Mucosa of descending colon (tissue), 3 donors: ENCODE measurements around the gene ENKD1. TPM values are rescaled to one million over a fixed set of nuclear protein-coding genes. Genes with fewer than 3 reads are reported as not detected.

Experiments
- ATAC-seq: fragments of 200-7000 bp; cut with Tn5 transposase; one replicate; pipeline ENCODE4 v1.9.1; 2020; ENCODE audit warnings: mild to moderate bottlenecking, moderate library complexity
- DNase-seq, 3 donors: peaks; one replicate each; pipeline ENCODE4 v3.0.0-alpha.2; 2020
- H3K36me3 ChIP-seq: fragments of 200-600 bp; one replicate; pipeline ENCODE4 v1.8.0; 2021; ENCODE audit warnings: low read depth, mild to moderate bottlenecking
- H3K4me1 ChIP-seq: fragments of 200-600 bp; one replicate; pipeline ENCODE4 v1.8.0; 2021; ENCODE audit warnings: low read depth, mild to moderate bottlenecking
- H3K4me3 ChIP-seq: fragments of 200-600 bp; one replicate; pipeline ENCODE4 v1.8.0; 2021; ENCODE audit warnings: mild to moderate bottlenecking
- H3K9me3 ChIP-seq: fragments of 200-600 bp; one replicate; pipeline ENCODE4 v1.8.0; 2021; ENCODE audit warnings: mild to moderate bottlenecking
- intact Hi-C, 2 donors: fragments of 100-400 bp; cut with DNase I in 1 of 2; cut with micrococcal nuclease in 1 of 2; formaldehyde crosslinking; loops; one replicate each; pipeline versions ENCODE4 v1.11.0 to v1.11.1; 2022; cut with DNase I, micrococcal nuclease
- long read RNA-seq, 2 donors: library from polyadenylated mRNA; unstranded; transcript quantifications; one replicate each; pipeline ENCODE4 v2.0.0, GENCODE V29; 2019 to 2021
- total RNA-seq, 3 donors: library from RNA; stranded (reverse); fragmentation: NEBNext Ultra II Directional in 2 of 3; extraction: Animal tissue kit (Norgen Biotek cat#: 25700) in 2 of 3; gene quantifications; one replicate each; pipeline versions ENCODE4 v1.2.1 to v1.2.4, GENCODE V29; 2021 to 2023
- TF ChIP-seq, protein P1 (sequence below): fragments of 200-600 bp; IDR thresholded peaks from one replicate; pipeline ENCODE4 v1.8.0; 2022; ENCODE audit warnings: antibody characterized with exemption, mild to moderate bottlenecking
- donor health status: DM: no; HTN: no; CAD: no; lungs with moderate emphysema.
- donor health status: DM: no; HTN: no; CAD: no.
- donor health status: DM: no; HTN: yes; CAD: no.

The ENKD1 gene, protein sequence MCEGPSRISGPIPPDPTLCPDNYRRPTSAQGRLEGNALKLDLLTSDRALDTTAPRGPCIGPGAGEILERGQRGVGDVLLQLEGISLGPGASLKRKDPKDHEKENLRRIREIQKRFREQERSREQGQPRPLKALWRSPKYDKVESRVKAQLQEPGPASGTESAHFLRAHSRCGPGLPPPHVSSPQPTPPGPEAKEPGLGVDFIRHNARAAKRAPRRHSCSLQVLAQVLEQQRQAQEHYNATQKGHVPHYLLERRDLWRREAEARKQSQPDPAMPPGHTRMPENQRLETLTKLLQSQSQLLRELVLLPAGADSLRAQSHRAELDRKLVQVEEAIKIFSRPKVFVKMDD
- 10 to 100 TPM in 1 of 3 donors, 1 to 10 TPM in 2; 8.5 to 23.3 (median 9.0) TPM for total RNA-seq
- long read RNA-seq, donor 1, transcript ENKD1-201 (7 exons, 1,579 nt): major isoform, 26 of 42 reads
- long read RNA-seq, donor 1, partial matches to known transcripts: 0 of 42 reads
- long read RNA-seq, donor 1, other reads (novel, unspliced or antisense): 14 of 42 reads
- long read RNA-seq, donor 2, partial matches to known transcripts: 1 of 1 reads
- long read RNA-seq, donor 2, other reads (novel, unspliced or antisense): 0 of 1 reads

DNA sequence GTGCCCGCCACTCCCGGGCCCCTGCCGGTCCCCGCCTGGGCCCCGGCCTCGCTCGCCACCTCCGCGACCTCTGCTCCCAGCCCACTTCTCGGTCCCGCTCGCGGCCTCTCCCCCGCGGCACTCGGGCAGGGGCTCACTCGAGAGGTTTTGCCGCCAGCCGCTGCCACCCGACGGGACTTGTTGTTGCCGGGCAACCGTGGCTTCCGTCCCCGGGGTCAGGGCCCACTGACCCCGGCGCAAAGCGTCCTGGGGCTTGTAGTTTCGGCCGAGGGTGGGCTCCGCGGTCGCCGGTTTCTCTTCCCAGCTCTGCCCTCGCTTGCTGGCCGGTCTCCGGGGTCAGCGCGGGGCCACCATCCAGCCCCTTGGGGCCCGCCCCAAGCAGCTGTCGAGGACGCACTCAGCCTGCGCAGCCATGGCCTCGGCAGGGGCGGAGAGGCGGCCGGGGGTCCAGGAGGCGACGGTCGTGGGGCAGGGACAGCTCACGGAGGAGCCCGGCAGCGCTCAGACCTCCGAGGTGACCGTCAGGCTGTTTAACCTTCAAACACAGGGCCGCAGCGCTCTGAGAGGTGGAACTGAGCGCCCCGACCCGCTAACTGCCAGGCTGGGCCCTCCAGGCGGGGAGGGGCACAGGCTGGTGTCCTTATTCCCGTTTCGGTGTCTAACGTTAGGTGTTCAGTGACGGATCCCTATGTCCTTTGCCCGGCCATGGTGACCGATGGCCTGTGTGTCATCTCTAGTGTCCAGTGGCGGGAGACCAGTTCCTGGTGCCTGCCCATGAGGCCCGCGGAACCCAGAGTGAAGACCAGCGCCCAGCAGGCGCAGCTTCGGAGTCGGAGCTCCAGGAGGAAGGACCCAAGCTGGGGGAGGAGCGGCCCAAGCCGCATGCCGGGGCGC lies at the start of gene ENKD1, which contains the start of gene C16orf86:
Gene ENKD1, minus strand, starts transcription at position 192 of the 894 bp plus-strand sequence. CDS start 308 bp downstream, outside the sequence.
Gene C16orf86, plus strand, starts transcription at position 256 of the 894 bp plus-strand sequence. Its CDS starts 157 bp downstream, at position 413.
- DNase-seq: peak; percentile 84 to 93 (median 87)
- intact Hi-C loops: loop anchor here in 1 of 2 donors (10.0 kb wide), 1 partner anchor 122 kb away; no protein-coding TSS in a partner anchor
- Histone ChIP-seq H3K4me3 (peak within 1 kb of the TSS; percentile 49), H3K4me1 (peaks cover 10% of the 10 kb centered on the region), H3K36me3 (no peaks in the 10 kb centered on the region), H3K9me3 (no peaks in the 10 kb centered on the region)
- ATAC-seq: peak; percentile 78
- TF ChIP-seq, protein P1, sequence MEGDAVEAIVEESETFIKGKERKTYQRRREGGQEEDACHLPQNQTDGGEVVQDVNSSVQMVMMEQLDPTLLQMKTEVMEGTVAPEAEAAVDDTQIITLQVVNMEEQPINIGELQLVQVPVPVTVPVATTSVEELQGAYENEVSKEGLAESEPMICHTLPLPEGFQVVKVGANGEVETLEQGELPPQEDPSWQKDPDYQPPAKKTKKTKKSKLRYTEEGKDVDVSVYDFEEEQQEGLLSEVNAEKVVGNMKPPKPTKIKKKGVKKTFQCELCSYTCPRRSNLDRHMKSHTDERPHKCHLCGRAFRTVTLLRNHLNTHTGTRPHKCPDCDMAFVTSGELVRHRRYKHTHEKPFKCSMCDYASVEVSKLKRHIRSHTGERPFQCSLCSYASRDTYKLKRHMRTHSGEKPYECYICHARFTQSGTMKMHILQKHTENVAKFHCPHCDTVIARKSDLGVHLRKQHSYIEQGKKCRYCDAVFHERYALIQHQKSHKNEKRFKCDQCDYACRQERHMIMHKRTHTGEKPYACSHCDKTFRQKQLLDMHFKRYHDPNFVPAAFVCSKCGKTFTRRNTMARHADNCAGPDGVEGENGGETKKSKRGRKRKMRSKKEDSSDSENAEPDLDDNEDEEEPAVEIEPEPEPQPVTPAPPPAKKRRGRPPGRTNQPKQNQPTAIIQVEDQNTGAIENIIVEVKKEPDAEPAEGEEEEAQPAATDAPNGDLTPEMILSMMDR: no peak

DNA sequence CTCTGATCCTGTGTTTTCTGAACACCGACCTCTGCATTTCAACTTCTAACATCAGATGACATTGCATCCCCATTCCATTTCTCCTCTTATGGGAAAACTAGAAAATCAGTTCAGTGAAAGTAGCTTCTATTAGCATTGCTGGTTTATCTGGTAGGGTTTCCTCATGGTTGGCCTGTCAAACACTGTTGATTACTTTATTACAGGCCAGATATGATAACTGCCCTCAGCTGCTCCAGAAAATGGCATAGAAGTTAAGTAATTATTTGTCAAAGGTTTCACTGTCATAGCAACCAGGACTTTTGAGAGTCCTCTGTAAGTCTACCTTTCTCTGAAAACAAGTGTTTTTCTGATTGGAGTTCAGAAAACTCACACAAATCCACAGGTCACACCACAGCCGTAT lies 49.5 kb upstream of the ENKD1 start:
- TF ChIP-seq, protein P1: no peak
- Histone ChIP-seq H3K9me3 (no peaks in the 10 kb centered on the region), H3K36me3 (no peaks in the 10 kb centered on the region), H3K4me1 (peaks cover 58% of the 10 kb centered on the region), H3K4me3 (no peak overlapping the region)
- intact Hi-C loops: no loop called here
- peak; percentile 43 for ATAC-seq
- DNase-seq: peak in 1 of 3 donors; percentile 22

DNA sequence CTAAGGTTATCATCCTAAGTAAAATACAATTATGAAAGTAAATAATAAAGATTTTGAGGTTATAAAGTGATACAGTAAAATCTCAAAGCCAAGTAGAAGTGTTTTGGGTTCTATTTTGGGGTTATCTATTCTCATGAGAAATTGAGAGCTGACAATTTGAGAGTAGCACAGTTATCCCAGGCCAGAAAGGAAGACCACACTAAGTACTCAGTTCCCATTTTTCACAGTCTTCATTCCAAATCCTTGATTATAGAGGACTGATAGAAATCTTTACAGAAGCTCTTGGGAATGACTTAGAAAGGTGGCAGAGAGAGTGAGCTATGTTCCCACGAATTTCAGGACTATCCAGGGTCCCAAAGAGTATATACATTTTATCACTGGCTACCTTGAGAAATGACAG lies 48.0 kb upstream of the ENKD1 start:
- intact Hi-C loops: no loop called here
- Histone ChIP-seq H3K4me1 (peaks cover 51% of the 10 kb centered on the region), H3K4me3 (no peak overlapping the region), H3K9me3 (no peaks in the 10 kb centered on the region), H3K36me3 (no peaks in the 10 kb centered on the region)
- ATAC-seq (no peak), DNase-seq (no peak)
- TF ChIP-seq, protein P1: no peak

DNA sequence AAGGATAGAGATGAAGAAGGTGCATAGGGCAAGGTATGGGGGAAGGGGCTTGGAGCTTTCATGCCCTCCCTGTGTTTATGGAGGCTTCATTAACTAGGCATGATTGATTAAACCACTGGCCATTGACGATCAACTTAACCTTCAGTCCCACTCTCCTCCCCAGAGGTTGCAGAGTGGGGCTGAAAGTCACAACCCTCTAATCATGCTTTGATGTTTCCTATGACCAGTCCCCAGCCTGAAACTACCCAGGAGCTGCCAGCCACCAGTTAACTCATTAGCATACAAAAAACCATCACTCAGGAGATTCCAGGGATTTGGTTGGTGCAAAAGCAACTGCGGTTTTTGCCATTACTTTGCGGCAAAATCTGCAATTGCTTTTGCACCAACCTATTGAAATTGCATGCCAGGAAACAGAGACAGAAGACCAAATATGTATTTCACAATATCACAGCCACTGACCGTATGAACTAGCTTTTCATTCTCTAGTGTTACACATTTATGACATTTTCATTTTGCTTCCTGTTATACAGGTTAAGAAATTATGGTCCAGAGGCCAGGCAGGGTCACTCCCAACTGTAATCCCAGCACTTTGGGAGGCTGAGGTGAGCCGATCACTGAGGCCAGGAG lies 47.2 kb upstream of the ENKD1 start:
- DNase-seq (no peak), ATAC-seq (peak; percentile 77)
- intact Hi-C loops: no loop called here
- no peaks in the 10 kb centered on the region for H3K36me3 ChIP-seq
- H3K4me3 ChIP-seq: no peak overlapping the region
- no peaks in the 10 kb centered on the region for H3K9me3 ChIP-seq
- peaks cover 51% of the 10 kb centered on the region for H3K4me1 ChIP-seq
- TF ChIP-seq, protein P1: no peak

DNA sequence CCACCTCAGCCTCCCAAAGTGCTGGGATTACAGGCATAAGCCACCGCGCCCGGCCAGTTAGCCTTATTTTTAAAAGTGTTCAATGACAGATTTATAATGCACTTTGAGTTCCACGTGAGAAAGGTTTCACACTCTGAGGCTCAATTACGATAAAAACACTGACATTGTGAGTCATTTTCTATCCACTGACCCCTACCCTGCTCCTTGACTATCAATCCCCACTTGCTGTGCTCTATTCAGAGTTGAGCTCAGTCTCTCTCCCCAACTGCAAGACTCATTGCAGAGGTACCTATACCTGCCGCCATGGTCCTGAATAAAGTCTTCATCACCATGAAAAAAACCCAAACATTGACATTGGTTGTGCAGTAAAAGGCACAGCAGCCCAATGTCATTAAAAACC lies 44.1 kb upstream of the ENKD1 start:
- Histone ChIP-seq H3K9me3 (no peaks in the 10 kb centered on the region), H3K36me3 (no peaks in the 10 kb centered on the region), H3K4me1 (peaks cover 23% of the 10 kb centered on the region), H3K4me3 (no peak overlapping the region)
- DNase-seq (no peak), ATAC-seq (no peak)
- TF ChIP-seq, protein P1: no peak
- intact Hi-C loops: no loop called here
